Neural crest cell (in vitro differentiated cells): ENCODE data around the gene WT1. TPM values are rescaled to one million over a fixed set of nuclear protein-coding genes. Genes with fewer than 3 reads are reported as not detected.

Experiments
- DNase-seq: peaks from one replicate; pipeline ENCODE4 v3.0.0; 2021; ENCODE audit warnings: low read depth, mixed read lengths, low spot score
- H3K27ac Mint-ChIP-seq: one replicate; pipeline ENCODE4 v1.8.0; 2021; ENCODE audit warnings: mild to moderate bottlenecking, mixed read lengths; ENCODE audit not compliant: unreplicated experiment
- H3K27me3 Mint-ChIP-seq: 2 replicates; pipeline ENCODE4 v1.8.0; 2021; ENCODE audit warnings: low read depth, mild to moderate bottlenecking, mixed read lengths
- H3K36me3 Mint-ChIP-seq: 2 replicates; pipeline ENCODE4 v1.8.0; 2021; ENCODE audit warnings: low read depth, mild to moderate bottlenecking, mixed read lengths
- H3K4me1 Mint-ChIP-seq: 2 replicates; pipeline ENCODE4 v1.8.0; 2021; ENCODE audit warnings: mixed read lengths
- H3K4me3 Mint-ChIP-seq: one replicate; pipeline ENCODE4 v1.8.0; 2021; ENCODE audit warnings: mild to moderate bottlenecking, mixed read lengths
- H3K9me3 Mint-ChIP-seq: 2 replicates; pipeline ENCODE4 v1.8.0; 2021; ENCODE audit warnings: mixed read lengths
- total RNA-seq: library from RNA; stranded (reverse); gene quantifications from 2 replicates; pipeline ENCODE4 v1.2.1, GENCODE V29; 2021
- TF ChIP-seq, protein P1 (sequence below): fragments of 200-600 bp; sonication (generic); conservative IDR thresholded peaks from 2 replicates; pipeline ENCODE4 v1.5.0; 2021; ENCODE audit warnings: antibody characterized with exemption, mild to moderate bottlenecking

WT1 gene
- total RNA-seq, 1 donor from 2014 or later, result not detected

DNA sequence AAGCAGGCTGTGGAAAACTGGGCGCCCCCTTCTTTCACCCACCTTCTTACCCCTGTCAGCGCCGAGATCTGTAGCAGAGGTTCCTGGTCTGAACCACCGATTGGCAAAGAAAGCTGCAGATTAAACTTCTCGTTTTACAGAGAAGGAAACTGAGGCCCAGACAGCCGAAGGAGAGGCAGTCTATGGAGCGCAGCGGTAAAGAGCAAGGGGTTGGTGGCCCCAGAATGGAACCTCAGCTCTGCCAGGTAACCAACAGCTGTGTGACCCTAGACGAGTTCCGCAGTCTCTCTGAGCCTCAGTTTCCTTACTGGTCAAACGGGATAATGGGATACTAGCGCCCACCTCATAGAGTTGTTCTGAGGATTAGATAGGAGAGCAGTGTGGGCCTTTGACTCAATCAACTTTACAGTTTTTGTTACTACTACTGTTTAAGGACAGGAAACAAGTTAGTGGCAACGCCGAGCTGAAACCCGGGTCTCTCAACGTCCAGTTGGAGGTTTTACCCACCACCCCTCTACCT lies 3.1 kb upstream of the WT1 start:
- Mint-ChIP-seq H3K4me1 (peaks cover 9% of the 10 kb centered on the region), H3K27me3 (peaks cover 96% of the 10 kb centered on the region), H3K36me3 (no peaks in the 10 kb centered on the region), H3K9me3 (no peaks in the 10 kb centered on the region), H3K27ac (no peak overlapping the region), H3K4me3 (no peak overlapping the region)
- DNase-seq, result no peak
- TF ChIP-seq, protein P1, sequence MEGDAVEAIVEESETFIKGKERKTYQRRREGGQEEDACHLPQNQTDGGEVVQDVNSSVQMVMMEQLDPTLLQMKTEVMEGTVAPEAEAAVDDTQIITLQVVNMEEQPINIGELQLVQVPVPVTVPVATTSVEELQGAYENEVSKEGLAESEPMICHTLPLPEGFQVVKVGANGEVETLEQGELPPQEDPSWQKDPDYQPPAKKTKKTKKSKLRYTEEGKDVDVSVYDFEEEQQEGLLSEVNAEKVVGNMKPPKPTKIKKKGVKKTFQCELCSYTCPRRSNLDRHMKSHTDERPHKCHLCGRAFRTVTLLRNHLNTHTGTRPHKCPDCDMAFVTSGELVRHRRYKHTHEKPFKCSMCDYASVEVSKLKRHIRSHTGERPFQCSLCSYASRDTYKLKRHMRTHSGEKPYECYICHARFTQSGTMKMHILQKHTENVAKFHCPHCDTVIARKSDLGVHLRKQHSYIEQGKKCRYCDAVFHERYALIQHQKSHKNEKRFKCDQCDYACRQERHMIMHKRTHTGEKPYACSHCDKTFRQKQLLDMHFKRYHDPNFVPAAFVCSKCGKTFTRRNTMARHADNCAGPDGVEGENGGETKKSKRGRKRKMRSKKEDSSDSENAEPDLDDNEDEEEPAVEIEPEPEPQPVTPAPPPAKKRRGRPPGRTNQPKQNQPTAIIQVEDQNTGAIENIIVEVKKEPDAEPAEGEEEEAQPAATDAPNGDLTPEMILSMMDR, result no peak

DNA sequence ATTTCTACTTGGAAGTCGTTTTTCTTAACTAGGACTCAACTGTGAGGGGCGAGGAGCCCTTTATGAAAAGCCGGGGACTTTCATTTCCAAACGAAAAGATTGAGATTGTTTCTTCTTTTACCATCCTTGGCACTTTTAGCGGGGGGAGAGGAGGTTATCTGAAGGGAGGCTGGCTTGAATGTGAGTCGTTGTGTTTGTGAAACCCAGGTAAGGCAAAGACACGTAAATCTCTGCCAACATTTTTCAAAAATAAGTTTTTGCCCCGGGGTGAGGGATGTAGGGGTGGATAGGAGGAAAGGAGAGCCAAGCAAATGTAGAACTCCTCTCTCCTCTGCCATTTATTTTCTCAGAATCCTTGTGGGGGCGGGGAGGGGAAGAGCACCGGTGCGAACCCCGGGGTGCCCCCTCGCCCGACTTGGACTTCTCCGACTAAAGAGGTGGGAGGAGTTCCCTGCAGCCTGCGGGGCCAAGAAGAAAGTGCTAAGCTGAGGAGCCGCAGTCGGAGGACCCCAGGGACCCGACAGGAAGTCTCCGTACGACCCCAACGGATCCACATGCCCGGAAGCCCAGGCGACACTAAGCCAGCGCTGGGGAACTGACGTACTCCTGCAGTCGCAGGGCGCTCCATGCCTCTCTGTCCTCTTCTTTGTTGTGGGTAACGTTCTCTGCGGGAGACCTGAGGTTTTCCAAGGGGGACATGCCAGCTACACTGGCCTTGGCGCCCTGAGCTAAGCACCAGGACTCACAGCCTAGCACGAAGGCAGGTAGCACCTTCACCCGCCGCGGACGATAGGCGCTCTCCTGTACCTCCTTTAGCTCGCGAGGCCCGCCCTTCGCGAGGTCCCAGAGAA lies 2.4 kb upstream of the WT1 start:
- H3K27me3 Mint-ChIP-seq, result peaks cover 96% of the 10 kb centered on the region
- H3K4me1 Mint-ChIP-seq, result peaks cover 9% of the 10 kb centered on the region
- peak overlapping the region; percentile 60 for H3K4me3 Mint-ChIP-seq
- no peaks in the 10 kb centered on the region for H3K9me3 Mint-ChIP-seq
- TF ChIP-seq, protein P1, result no peak
- H3K36me3 Mint-ChIP-seq, result no peaks in the 10 kb centered on the region
- DNase-seq, result peak; percentile 16
- no peak overlapping the region for H3K27ac Mint-ChIP-seq

DNA sequence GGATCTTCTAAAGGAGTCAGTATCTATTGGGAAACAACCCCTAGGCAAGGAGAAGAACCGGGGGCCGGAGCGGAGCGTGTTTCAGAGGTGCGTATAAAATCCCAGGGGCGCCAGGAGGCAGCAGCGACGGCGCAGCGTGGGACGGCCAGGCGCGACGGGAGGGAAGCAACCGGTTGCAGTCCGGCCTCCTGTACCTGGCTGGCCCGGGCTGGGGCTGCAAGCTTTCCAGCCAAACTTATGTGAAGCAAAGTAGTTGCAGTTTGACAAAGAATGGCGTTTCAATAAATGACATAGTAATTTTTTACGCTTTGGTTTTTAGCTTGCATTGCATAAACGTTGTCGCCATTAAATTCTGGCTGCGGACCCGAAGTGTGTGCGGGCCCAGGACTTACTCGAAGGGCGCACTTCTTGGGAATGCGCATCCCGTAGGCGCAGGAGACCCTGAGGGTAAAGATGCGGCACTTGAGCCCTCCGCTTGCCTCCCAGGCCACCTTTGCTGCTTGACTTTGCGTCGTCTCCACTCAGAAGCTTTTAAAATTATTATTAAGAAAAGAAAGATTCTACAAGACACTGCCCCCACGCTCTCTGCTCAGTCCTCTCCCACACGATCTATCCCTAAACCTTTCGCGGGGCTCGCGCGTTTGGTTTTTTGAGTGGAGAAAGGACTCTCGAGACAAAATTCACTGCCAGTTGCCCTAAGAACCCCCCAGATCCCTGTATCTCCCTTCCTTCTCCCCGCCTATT lies 1.6 kb upstream of the WT1 start:
- Mint-ChIP-seq H3K4me1 (peaks cover 9% of the 10 kb centered on the region), H3K36me3 (no peaks in the 10 kb centered on the region), H3K4me3 (peak overlapping the region; percentile 65), H3K27ac (no peak overlapping the region), H3K27me3 (peaks cover 96% of the 10 kb centered on the region), H3K9me3 (no peaks in the 10 kb centered on the region)
- TF ChIP-seq, protein P1, result no peak
- peak; percentile 2 for DNase-seq

DNA sequence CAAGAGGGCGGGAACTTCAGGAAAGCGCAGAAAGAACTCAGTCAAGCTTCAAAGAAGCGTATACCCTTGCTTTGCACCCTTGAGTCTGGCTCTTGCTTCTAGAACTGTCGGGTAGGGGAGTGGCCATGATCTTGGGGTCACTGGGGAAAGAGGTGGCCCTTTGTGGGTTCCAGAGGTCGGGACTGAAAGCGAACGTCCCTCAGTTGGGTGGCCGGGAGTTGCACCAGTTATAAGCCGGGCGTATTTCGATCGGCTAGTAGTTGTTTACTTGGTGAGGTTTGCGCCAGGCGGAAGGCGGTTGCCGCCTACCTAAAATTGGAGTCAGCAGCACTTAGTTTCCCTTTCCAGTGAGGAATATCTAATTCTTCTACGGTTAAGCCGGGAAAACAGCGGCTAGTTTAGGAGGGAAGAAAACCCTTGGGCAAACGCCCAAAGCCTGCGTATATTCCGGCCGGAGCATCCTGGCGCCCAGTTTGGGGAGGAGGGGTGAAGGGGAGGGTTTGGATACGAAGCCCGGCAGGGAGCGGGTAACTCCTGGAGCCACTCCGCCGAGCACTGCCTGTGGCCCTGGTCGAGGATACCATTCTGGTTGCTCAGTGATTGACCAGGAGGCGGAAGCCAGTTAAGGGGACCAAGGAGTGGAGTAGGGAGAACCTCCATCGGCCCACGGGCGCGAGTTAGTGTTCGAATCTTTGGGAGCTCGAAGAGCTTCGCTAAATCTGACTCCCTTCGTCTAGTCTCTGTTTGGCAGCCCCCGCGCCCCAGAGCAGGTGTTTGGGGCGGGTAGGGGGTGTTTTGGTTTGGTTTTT lies 807 bp upstream of the WT1 start:
- peak; percentile 2 for DNase-seq
- Mint-ChIP-seq H3K4me1 (peaks cover 9% of the 10 kb centered on the region), H3K4me3 (peak overlapping the region; percentile 65), H3K36me3 (no peaks in the 10 kb centered on the region), H3K27ac (no peak overlapping the region), H3K9me3 (no peaks in the 10 kb centered on the region), H3K27me3 (peaks cover 96% of the 10 kb centered on the region)
- TF ChIP-seq, protein P1, result no peak

DNA sequence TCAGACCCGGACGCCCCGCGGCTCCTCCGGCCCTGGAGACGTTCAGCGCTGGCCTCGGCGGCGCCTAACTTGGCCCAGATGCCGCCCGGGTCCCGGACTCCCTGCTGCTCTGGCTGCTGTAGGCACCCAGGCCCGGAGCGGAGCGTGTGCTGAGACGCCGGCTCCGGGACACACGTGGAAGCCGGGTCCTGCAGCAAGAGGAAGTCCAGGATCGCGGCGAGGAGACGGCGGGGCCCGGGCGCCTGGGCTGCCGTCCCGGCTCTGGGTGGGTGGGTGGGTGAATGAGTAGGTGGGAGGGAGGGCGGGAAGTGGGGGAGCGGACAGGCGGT lies 223 bp downstream of the WT1 start:
- DNase-seq, result no peak
- Mint-ChIP-seq H3K4me1 (peaks cover 12% of the 10 kb centered on the region), H3K27me3 (peaks cover 96% of the 10 kb centered on the region), H3K4me3 (no peak overlapping the region), H3K36me3 (no peaks in the 10 kb centered on the region), H3K9me3 (no peaks in the 10 kb centered on the region), H3K27ac (no peak overlapping the region)
- TF ChIP-seq, protein P1, result no peak
